DOHH2 (cell line): Measurements from ENCODE around the gene FAM234A.

ENCODE experiments used
- CTCF ChIP-seq: fragments of 200-600 bp; sonication (generic); IDR thresholded peaks from one replicate; pipeline ENCODE4 v1.5.1; 2014; ENCODE audit warnings: antibody characterized with exemption, mild to moderate bottlenecking, low read depth, low read length; ENCODE audit not compliant: poor library complexity, severe bottlenecking
- EZH2phosphoT487 ChIP-seq: fragments of 200-600 bp; sonication (generic); IDR thresholded peaks from 2 replicates; pipeline ENCODE4 v1.6.1; 2017; ENCODE audit warnings: borderline replicate concordance, mild to moderate bottlenecking, antibody characterized with exemption, low read length, moderate library complexity, mixed read lengths

DNA sequence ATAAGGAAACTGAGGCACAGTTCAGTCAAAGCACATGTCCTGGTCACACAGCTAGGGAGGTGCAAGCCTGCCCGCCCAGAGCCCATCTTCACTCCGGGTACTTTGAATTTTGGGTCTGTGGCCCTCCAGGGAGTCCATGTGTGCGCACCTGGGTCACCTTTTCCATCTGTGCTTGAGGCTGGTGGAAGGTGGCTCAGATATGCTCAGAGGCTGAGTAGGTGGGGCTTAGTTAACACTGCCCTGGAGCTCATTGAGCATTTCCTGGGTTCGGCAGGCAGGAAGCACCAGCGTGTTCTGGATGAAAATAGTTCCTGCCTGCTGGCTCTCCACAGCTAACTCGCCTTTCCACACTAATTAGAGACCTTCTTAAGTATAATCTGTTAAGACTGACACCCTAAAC is 19.2 kb downstream of the FAM234A start:
- TF ChIP-seq CTCF (no peak), EZH2phosphoT487 (no peak)
